K562 (cell line): ENCODE measurements around the gene CCM2. TPM values are rescaled to one million over a fixed set of nuclear protein-coding genes. Genes with fewer than 3 reads are reported as not detected.

Source experiments
- ATF4 ChIP-seq: fragments of 450-650 bp; formaldehyde crosslinking; IDR thresholded peaks from 2 replicates; pipeline ENCODE4 v1.4.0; 2022; ENCODE audit warnings: mild to moderate bottlenecking, moderate library complexity
- CHD2 ChIP-seq: IDR thresholded peaks from 2 replicates; pipeline ENCODE4 v1.6.1; 2011; ENCODE audit warnings: low read depth, low read length
- E2F4 ChIP-seq: sonication (generic); formaldehyde crosslinking; IDR thresholded peaks from 2 replicates; pipeline ENCODE4 v1.8.0; 2022; ENCODE audit warnings: mild to moderate bottlenecking, low read depth, missing genetic modification reagents
- E2F5 ChIP-seq: sonication (generic); formaldehyde crosslinking; IDR thresholded peaks from 2 replicates; pipeline ENCODE4 v1.8.0; 2022; ENCODE audit warnings: mild to moderate bottlenecking, missing genetic modification reagents
- FOXP1 ChIP-seq: sonication (generic); formaldehyde crosslinking; IDR thresholded peaks from 2 replicates; pipeline ENCODE4 v1.8.0; 2022; ENCODE audit warnings: mild to moderate bottlenecking, missing genetic modification reagents
- ILF3 ChIP-seq: fragments of 450-650 bp; IDR thresholded peaks from 2 replicates; pipeline ENCODE4 v1.6.1; 2018; ENCODE audit warnings: antibody characterized with exemption, mild to moderate bottlenecking, moderate library complexity, borderline replicate concordance
- NBN ChIP-seq: fragments of 450-650 bp; IDR thresholded peaks from 2 replicates; pipeline ENCODE4 v1.6.1; 2016; ENCODE audit warnings: low read depth, mild to moderate bottlenecking
- RERE ChIP-seq: sonication (generic); formaldehyde crosslinking; IDR thresholded peaks from 2 replicates; pipeline ENCODE4 v1.8.0; 2023; ENCODE audit warnings: missing genetic modification reagents, mild to moderate bottlenecking, borderline replicate concordance
- SMAD2 ChIP-seq: fragments of 150-350 bp; IDR thresholded peaks from 2 replicates; pipeline ENCODE4 v1.6.1; 2014; ENCODE audit warnings: low read depth, mild to moderate bottlenecking, low read length
- SMAD3 ChIP-seq: fragments of 450-650 bp; formaldehyde crosslinking; conservative IDR thresholded peaks from 2 replicates; pipeline ENCODE4 v1.4.0; 2020; ENCODE audit warnings: mild to moderate bottlenecking
- SREBF1 ChIP-seq: fragments of 150-350 bp; IDR thresholded peaks from 2 replicates; pipeline ENCODE4 v1.6.1; 2014; ENCODE audit warnings: antibody characterized with exemption, low read depth, low read length, borderline replicate concordance
- TAF1 ChIP-seq: IDR thresholded peaks from 2 replicates; pipeline ENCODE4 v1.6.1; 2011; ENCODE audit warnings: mild to moderate bottlenecking, low read length, moderate library complexity; ENCODE audit not compliant: insufficient read depth, control insufficient read depth, severe bottlenecking; ENCODE audit errors: extremely low read depth
- ZNF253 ChIP-seq: fragments of 250-450 bp; sonication (Bioruptor Pico); conservative IDR thresholded peaks from 2 replicates; pipeline ENCODE4 v1.6.1; 2021; ENCODE audit warnings: mild to moderate bottlenecking
- ZNF699 ChIP-seq: fragments of 250-450 bp; sonication (Bioruptor Pico); IDR thresholded peaks from 2 replicates; pipeline ENCODE4 v1.8.0; 2021; ENCODE audit warnings: mild to moderate bottlenecking, moderate library complexity; ENCODE audit not compliant: insufficient replicate concordance
- ZNF76 ChIP-seq: fragments of 250-450 bp; sonication (Bioruptor Pico); IDR thresholded peaks from 2 replicates; pipeline ENCODE4 v1.4.0; 2020; ENCODE audit warnings: mild to moderate bottlenecking, moderate library complexity, borderline replicate concordance
- polyA plus RNA-seq, 8 experiments: library from polyadenylated mRNA; depleted of rRNA in 4 of 8; stranded (reverse) in 5 of 8; unstranded in 3 of 8; fragments of >200 nt; fragmentation: Nextera tagmentation in 2 of 8; fragmentation: Illumina TruSeq in 1 of 8; extraction: Ambion mirVana in 2 of 8; extraction: Trizol in 1 of 8; gene quantifications; 2 replicates each; pipeline versions ENCODE4 v1.2.1 to v1.2.3, GENCODE V29; 2011 to 2014; ENCODE audit warnings: inconsistent platforms in 1 of 8, missing spikeins in 1 of 8
- total RNA-seq, 7 experiments: library from RNA; depleted of rRNA in 6 of 7; stranded (reverse); fragments of >200 nt in 6 of 7; fragmentation: Illumina TruSeq in 2 of 7; extraction: Trizol in 2 of 7; gene quantifications; 2 replicates each; pipeline versions ENCODE4 v1.2.1 to v1.2.3, GENCODE V29; 2011 to 2021; ENCODE audit warnings: low replicate concordance in 1 of 7

CCM2 gene
- total and polyA plus RNA-seq, 9 of the 15 experiments (the other 6 are each of a cell fraction or from before 2014, with no cell fraction given): 0.41 to 38.6 (median 25.9) TPM

- no peak for TF ChIP-seq E2F5 (CRISPR knock-in tag)
- TF ChIP-seq ATF4 (CRISPR knock-in tag): no peak
- TF ChIP-seq NBN: peak; percentile 16
- no peak for TF ChIP-seq FOXP1 (CRISPR knock-in tag)
- no peak for TF ChIP-seq SMAD2
- no peak for TF ChIP-seq ZNF699 (CRISPR knock-in tag)
- peak; percentile 33; the same call in 1 of the 2 replicates for TF ChIP-seq ILF3
- no peak for TF ChIP-seq ZNF76
- peak; percentile 83 for TF ChIP-seq CHD2
- peak; percentile 83; the same call in 1 of the 2 replicates for TF ChIP-seq E2F4 (CRISPR knock-in tag)
- no peak for TF ChIP-seq ZNF253 (CRISPR knock-in tag)
- no peak for TF ChIP-seq SMAD3 (CRISPR knock-in tag)
- no peak for TF ChIP-seq RERE (CRISPR knock-in tag)
- TF ChIP-seq SREBF1: no peak
- peak; percentile 93 for TF ChIP-seq TAF1
Observed at GRCh38 chr7:44999245-45000092, 532 bp upstream of the CCM2 start (continued).
